OCI-LY1 (cell line): ENCODE measurements around the gene GRID2.

Experiments
- CTCF ChIP-seq: fragments of 200-600 bp; sonication (generic), shearing (Covaris generic); IDR thresholded peaks from 2 replicates; pipeline ENCODE4 v1.5.1; 2017; ENCODE audit warnings: mild to moderate bottlenecking, antibody characterized with exemption, low read length, moderate library complexity, mixed read lengths
- EZH2 ChIP-seq: fragments of 200-600 bp; sonication (generic), shearing (Covaris generic); IDR thresholded peaks from 2 replicates; pipeline ENCODE4 v1.8.0; 2017; ENCODE audit warnings: borderline replicate concordance, mixed run types, mild to moderate bottlenecking, antibody characterized with exemption, low read length, moderate library complexity, mixed read lengths

DNA sequence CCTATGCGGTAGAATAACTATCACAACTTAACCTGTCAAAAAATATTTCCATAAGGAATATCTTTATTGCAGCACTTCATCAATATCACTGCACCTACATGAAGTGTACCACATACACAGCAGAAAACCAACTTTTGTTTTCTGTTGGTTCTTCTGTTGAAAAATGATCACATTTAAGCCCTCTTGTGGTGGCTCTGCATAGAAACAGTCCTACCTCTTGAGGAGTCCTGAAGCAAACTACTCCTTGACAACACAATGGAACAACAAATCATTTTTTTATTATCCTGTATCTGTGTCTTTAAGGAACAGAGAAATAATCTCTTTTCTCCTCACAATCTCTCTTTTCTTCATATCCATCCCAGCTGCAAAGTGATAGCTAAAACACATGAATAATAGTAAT, 1484.9 kb downstream of the GRID2 start:
- TF ChIP-seq CTCF (peak; percentile 54), EZH2 (no peak)
